CD4-positive, alpha-beta T cell treated with Interleukin-6 at 100 ng/mL for 8 hours (primary cell): ENCODE results near the gene GOPC.

Experiments used
- DNase-seq: peaks from one replicate; pipeline ENCODE4 v3.0.0-alpha.2; 2020; ENCODE audit warnings: mixed read lengths, low spot score

Gene GOPC

DNA sequence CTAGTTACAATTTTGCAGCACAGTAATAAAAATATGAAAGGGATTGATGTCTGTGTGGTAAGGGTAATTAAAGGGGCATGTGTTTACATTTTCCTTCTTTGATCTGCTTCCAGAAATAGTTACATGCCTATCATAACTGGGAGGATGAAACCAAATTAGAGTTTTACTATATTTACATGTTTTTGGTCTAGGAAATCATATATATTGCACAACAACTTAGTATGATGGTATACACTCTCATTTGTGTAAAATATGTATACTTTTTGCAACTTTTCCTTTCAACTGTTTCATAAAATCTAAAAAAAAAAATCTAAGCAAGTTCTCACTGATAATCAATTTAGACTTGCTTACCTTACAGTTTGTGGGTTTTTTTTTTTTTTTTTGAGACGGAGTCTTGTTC lies 87.7 kb downstream of the GOPC start:
- no peak for DNase-seq

DNA sequence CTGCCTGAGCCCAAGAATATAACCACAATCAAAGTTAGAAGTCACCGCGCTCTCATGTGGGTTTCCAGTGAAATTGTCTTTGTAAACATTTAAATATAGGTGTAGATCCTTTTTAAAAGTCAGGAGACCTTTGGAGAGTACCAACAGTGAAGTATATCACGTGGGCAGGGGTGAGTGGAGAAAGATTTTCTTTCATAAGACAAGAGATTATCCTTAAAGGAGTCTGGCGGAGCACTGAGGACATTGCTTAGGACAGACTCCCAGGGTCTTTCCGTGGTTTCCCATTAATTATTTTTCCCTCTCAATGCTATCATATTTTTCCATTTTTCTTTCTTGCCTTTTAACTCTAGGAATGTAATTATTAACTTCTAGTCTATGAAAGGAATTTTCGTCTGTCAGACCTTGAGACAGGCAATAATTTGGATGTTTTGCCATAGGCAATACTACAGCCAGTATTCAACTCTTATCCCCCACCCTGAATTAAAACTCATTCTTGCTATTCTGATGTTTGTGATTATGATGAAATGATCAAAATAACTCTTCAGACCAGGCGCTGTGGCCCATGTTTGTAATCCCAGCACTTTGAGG lies 88.4 kb downstream of the GOPC start:
- DNase-seq, result no peak

DNA sequence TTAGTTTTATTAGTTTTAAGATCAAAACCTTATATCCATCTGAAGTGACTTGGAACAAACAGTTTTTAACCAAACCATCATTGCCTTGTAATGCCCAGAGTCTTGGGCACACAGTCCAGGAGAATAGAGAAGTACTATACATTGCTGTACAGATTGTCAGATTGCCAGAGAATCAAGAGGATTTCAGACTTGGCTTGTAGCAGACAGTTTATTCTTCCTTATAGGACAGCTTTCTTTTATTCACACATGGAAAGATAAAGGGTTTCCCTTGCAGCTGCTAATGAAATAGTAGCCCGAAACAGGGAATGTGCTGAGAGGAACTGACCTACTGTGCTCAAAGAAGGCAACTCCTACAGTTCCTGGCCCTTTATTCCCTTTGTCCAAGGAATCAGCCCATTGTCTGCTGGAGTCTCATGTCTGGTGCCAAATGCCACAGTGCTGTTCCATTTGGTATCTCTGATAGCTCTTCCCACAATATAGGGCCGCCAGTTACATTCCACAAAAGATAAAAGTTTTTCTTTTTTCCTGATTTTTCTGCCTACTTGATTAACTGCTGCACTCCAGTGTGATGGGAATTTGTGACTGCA lies 89.2 kb downstream of the GOPC start:
- DNase-seq, result no peak

DNA sequence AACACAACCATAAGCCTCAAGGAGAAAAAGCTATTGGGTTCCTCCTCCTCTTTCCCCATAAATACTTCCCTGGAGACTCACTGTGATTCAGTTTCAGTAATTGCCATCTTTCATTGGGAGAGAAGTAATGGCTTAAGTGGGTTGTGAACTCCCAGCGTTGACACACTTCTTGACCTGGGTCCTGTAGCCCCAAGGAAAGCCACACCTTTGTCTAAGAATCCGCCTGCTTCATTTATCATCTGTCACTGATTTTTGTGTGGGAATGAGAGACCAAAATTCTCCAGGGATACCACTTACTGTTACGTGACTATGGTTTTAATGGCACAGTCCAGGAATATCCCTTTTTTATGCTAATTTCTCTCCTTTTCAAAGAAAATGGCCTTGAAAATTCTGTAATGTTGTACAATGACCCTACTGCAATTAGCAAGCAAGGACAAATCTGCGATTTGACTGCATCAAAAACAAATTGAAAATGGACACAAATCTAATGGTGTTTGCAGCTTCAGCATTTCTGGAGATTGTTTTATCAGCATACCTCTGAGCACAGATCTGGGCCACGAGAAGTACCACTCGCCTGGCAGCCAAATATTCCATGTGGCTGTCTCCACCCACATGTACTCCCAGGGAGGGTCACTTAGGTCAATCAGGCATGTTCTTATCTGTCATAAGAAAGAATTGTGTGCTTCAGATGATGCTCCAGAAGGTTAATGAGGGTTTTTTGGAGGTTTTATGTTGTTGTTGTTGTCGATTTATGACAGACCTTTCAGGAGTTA lies 90.1 kb downstream of the GOPC start:
- DNase-seq, result no peak
